ENCODE results near the gene MARS1. TPM values are rescaled to one million over a fixed set of nuclear protein-coding genes. Genes with fewer than 3 reads are reported as not detected.
A peak's percentile ranks its signal among the peaks of the same experiment; 100 is the strongest.
"Not testable (repeated sequence)": the region's sequence is repeated elsewhere in the genome, so short reads cannot be mapped to it uniquely, and the experiment has no call there.

MARS1 gene
- total RNA-seq, 1 donor from 2014 or later: 72.9 TPM

GRCh38 chr12:57515934-57516541 is 28.2 kb downstream of the MARS1 start:
- no peak for DNase-seq (ENCODE audit: low read depth in 2 of 2)

GRCh38 chr12:57516617-57517153 is 28.8 kb downstream of the MARS1 start:
- no peak for DNase-seq (ENCODE audit: low read depth in 2 of 2)

GRCh38 chr12:57517187-57517586 is 29.3 kb downstream of the MARS1 start:
- peak in 1 of 2 donors; percentile 50 for DNase-seq (ENCODE audit: low read depth in 2 of 2)

- not testable (repeated sequence) for DNase-seq (ENCODE audit: low read depth in 2 of 2)
Measured at GRCh38 chr12:57517718-57518117, 29.9 kb downstream of the MARS1 start.

- DNase-seq (ENCODE audit: low read depth in 2 of 2): no peak
Measured at GRCh38 chr12:57518176-57518919, 30.5 kb downstream of the MARS1 start.

- peak in 1 of 2 donors; percentile 36 for DNase-seq (ENCODE audit: low read depth in 2 of 2)
Measured at GRCh38 chr12:57518920-57519795, 31.3 kb downstream of the MARS1 start.

- DNase-seq (ENCODE audit: low read depth in 2 of 2): no peak
Measured at GRCh38 chr12:57519796-57520052, 31.9 kb downstream of the MARS1 start.

- DNase-seq (ENCODE audit: low read depth in 2 of 2): peak; percentile 96 to 99
Measured at GRCh38 chr12:57520053-57520818, 32.4 kb downstream of the MARS1 start, which contains the start of gene DDIT3. Gene DDIT3, minus strand, starts transcription at chr12:57520514. Its CDS starts 3,108 bp downstream, at chr12:57517406.

- peak in 1 of 2 donors; percentile 61 for DNase-seq (ENCODE audit: low read depth in 2 of 2)
Measured at GRCh38 chr12:57521525-57522010, 33.7 kb downstream of the MARS1 start.

GRCh38 chr12:57522011-57522886 is 34.4 kb downstream of the MARS1 start, which contains the start of gene MBD6:
Gene MBD6, plus strand, starts transcription at chr12:57522824. Its CDS starts 1,480 bp downstream, at chr12:57524304.
- DNase-seq (ENCODE audit: low read depth in 2 of 2): peak; percentile 73 to 94

GRCh38 chr12:57522887-57523705 is 35.2 kb downstream of the MARS1 start:
- peak in 1 of 2 donors; percentile 67 for DNase-seq (ENCODE audit: low read depth in 2 of 2)

- DNase-seq (ENCODE audit: low read depth in 2 of 2): no peak
Measured at GRCh38 chr12:57523706-57524614, 36.1 kb downstream of the MARS1 start.

- no peak for DNase-seq (ENCODE audit: low read depth in 2 of 2)
Measured at GRCh38 chr12:57524814-57525614, 37.1 kb downstream of the MARS1 start.

GRCh38 chr12:57525615-57526383 is 37.9 kb downstream of the MARS1 start:
- DNase-seq (ENCODE audit: low read depth in 2 of 2): no peak

- no peak for DNase-seq (ENCODE audit: low read depth in 2 of 2)
Measured at GRCh38 chr12:57526477-57527126, 38.7 kb downstream of the MARS1 start.

- DNase-seq (ENCODE audit: low read depth in 2 of 2): no peak
Measured at GRCh38 chr12:57527184-57527583, 39.3 kb downstream of the MARS1 start.

Measured in dermis microvascular lymphatic vessel endothelial cell (primary cell).